CD4-positive, CD25-positive, alpha-beta regulatory T cell (primary cell): ENCODE data around the gene RAP2B. TPM values are rescaled to one million over a fixed set of nuclear protein-coding genes. Genes with fewer than 3 reads are reported as not detected.
A peak's percentile ranks its signal among the peaks of the same experiment; 100 is the strongest.

Experiments
- ATAC-seq, 2 donors: fragments of 150-1000 bp; cut with Tn5 transposase; one replicate each; pipeline ENCODE4 v1.10.0; 2021; ENCODE audit warnings: low read depth in 2 of 2, moderate number of reproducible peaks in 2 of 2, moderate library complexity in 1 of 2
- DNase-seq, 3 donors: peaks; one replicate each; pipeline versions ENCODE4 v3.0.0 to v3.0.0-alpha.2; 2012 to 2022; ENCODE audit warnings: mixed read lengths in 1 of 3
- H3K27ac ChIP-seq: one replicate; pipeline ENCODE4 v1.7.0; 2013; ENCODE audit warnings: mild to moderate bottlenecking, low read length; ENCODE audit not compliant: insufficient read depth, poor library complexity, severe bottlenecking
- H3K27me3 ChIP-seq: one replicate; pipeline ENCODE4 v1.7.0; 2013; ENCODE audit warnings: low read length; ENCODE audit not compliant: control insufficient read depth, insufficient read depth
- H3K36me3 ChIP-seq: one replicate; pipeline ENCODE4 v1.7.0; 2013; ENCODE audit warnings: mild to moderate bottlenecking, low read length, moderate library complexity; ENCODE audit not compliant: control insufficient read depth, insufficient read depth
- H3K4me1 ChIP-seq: 2 replicates; pipeline ENCODE4 v1.7.0; 2013; ENCODE audit warnings: mild to moderate bottlenecking, low read length; ENCODE audit not compliant: insufficient read depth, control insufficient read depth, poor library complexity, severe bottlenecking
- H3K4me3 ChIP-seq: one replicate; pipeline ENCODE4 v1.7.0; 2013; ENCODE audit warnings: low read depth, mild to moderate bottlenecking, low read length, moderate library complexity
- H3K9me3 ChIP-seq, 2 experiments: 1 replicate in 1 of 2; 2 replicates in 1 of 2; pipeline ENCODE4 v1.7.0; 2013; ENCODE audit warnings: low read length in 2 of 2, mild to moderate bottlenecking in 1 of 2, moderate library complexity in 1 of 2; ENCODE audit not compliant: control insufficient read depth in 2 of 2
- H3K27ac Mint-ChIP-seq, 3 donors: one replicate each; pipeline ENCODE4 v1.8.0; 2020 to 2022; ENCODE audit warnings: mild to moderate bottlenecking in 3 of 3, mixed read lengths in 3 of 3, moderate library complexity in 2 of 3
- H3K27me3 Mint-ChIP-seq: one replicate; pipeline ENCODE4 v1.8.0; 2022; ENCODE audit warnings: mild to moderate bottlenecking, mixed read lengths
- H3K36me3 Mint-ChIP-seq: one replicate; pipeline ENCODE4 v1.8.0; 2020; ENCODE audit warnings: mixed read lengths
- H3K4me1 Mint-ChIP-seq, 4 donors: one replicate each; pipeline ENCODE4 v1.8.0; 2020 to 2022; ENCODE audit warnings: mixed read lengths in 4 of 4, mild to moderate bottlenecking in 1 of 4
- H3K4me3 Mint-ChIP-seq, 4 donors: one replicate each; pipeline ENCODE4 v1.8.0; 2020 to 2022; ENCODE audit warnings: mild to moderate bottlenecking in 4 of 4, mixed read lengths in 4 of 4, moderate library complexity in 3 of 4
- H3K9me3 Mint-ChIP-seq, 7 donors: one replicate each; pipeline ENCODE4 v1.8.0; 2020 to 2022; ENCODE audit warnings: mixed read lengths in 7 of 7, mild to moderate bottlenecking in 3 of 7, moderate library complexity in 2 of 7
- polyA plus RNA-seq, 4 donors: library from polyadenylated mRNA; unstranded; fragments of 300-500 nt; fragmentation: Illumina TruSeq; gene quantifications; one replicate each; pipeline ENCODE4 v1.2.3, GENCODE V29; 2021
- total RNA-seq: library from RNA; stranded (reverse); gene quantifications from one replicate; pipeline ENCODE4 v1.2.3, GENCODE V29; 2022

Gene RAP2B
- total and polyA plus RNA-seq, 5 donors from 2014 or later, result 17.3 to 19.9 (median 18.8) TPM

DNA sequence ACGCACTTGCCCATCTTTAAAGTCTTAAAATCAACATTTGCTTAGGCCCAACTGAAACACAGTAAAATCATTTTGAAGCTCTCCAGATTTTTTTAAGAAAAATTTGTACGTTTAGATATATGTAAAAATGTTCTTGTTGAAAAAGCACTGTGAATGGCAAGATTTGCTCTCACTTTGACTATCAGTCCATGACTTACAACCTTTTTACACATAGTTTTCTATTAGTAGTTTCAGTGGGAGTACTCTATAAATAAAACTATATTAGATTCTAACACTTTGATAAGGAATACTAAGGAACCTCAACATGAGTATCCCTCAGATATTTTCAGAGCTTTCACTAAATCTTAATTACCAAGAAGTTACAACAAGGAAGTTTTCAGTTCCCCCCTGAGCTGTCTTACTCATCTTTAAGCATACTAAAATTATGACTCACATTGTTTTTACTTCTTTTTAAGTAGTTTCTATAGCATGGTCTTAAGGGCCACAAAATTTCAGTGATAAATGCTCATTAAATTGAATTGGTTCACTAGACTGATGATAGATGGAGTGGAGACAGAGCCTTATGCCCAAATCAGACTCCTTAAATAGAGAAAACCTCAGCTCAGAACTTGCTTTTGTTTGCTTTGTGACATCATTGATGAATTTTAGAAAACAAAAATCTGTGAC lies 31.6 kb upstream of the RAP2B start:
- peaks cover 0 to 7% (median 0%) of the 10 kb centered on the region in 4 donors for H3K4me1 Mint-ChIP-seq
- Histone ChIP-seq H3K27ac (no peak overlapping the region), H3K9me3 (no peaks in the 10 kb centered on the region), H3K27me3 (no peaks in the 10 kb centered on the region), H3K4me3 (no peak overlapping the region), H3K36me3 (no peaks in the 10 kb centered on the region), H3K4me1 (no peaks in the 10 kb centered on the region)
- DNase-seq (no peak), ATAC-seq (no peak)
- no peak overlapping the region for H3K27ac Mint-ChIP-seq
- peaks cover 0 to 3% (median 0%) of the 10 kb centered on the region in 7 donors for H3K9me3 Mint-ChIP-seq
- H3K4me3 Mint-ChIP-seq, result no peak overlapping the region
- H3K36me3 Mint-ChIP-seq, result no peaks in the 10 kb centered on the region
- H3K27me3 Mint-ChIP-seq, result peaks cover 18% of the 10 kb centered on the region

DNA sequence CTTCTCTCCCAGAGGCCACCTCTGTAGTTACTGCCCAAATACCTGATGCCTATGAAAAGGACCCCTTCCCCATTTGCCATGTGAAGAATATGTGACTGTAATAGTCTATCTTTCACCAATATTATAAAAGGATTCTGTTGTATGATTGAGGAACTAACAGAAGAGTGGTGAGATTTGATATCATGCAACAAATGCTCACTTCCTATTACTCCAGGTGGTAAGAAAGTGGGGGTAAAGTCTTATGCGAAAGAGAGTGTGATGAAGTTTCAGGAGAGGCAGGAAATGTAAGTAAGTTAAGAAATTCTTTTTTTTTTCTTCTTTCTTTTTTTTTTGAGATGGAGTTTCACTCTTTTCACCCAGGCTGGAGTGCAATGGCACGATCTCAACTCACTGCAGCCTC lies 24.4 kb upstream of the RAP2B start:
- H3K36me3 Mint-ChIP-seq, result no peaks in the 10 kb centered on the region
- no peaks in the 10 kb centered on the region for H3K27me3 ChIP-seq
- H3K36me3 ChIP-seq, result no peaks in the 10 kb centered on the region
- no peaks in the 10 kb centered on the region for H3K27me3 Mint-ChIP-seq
- H3K4me3 ChIP-seq, result no peak overlapping the region
- DNase-seq, result no peak
- no peak overlapping the region for H3K27ac Mint-ChIP-seq
- no peak for ATAC-seq
- H3K4me1 ChIP-seq, result peaks cover 5% of the 10 kb centered on the region
- peaks cover 2 to 18% (median 8%) of the 10 kb centered on the region in 4 donors for H3K4me1 Mint-ChIP-seq
- no peaks in the 10 kb centered on the region for H3K9me3 ChIP-seq
- H3K9me3 Mint-ChIP-seq, result no peaks in the 10 kb centered on the region
- no peak overlapping the region for H3K27ac ChIP-seq
- H3K4me3 Mint-ChIP-seq, result no peak overlapping the region

DNA sequence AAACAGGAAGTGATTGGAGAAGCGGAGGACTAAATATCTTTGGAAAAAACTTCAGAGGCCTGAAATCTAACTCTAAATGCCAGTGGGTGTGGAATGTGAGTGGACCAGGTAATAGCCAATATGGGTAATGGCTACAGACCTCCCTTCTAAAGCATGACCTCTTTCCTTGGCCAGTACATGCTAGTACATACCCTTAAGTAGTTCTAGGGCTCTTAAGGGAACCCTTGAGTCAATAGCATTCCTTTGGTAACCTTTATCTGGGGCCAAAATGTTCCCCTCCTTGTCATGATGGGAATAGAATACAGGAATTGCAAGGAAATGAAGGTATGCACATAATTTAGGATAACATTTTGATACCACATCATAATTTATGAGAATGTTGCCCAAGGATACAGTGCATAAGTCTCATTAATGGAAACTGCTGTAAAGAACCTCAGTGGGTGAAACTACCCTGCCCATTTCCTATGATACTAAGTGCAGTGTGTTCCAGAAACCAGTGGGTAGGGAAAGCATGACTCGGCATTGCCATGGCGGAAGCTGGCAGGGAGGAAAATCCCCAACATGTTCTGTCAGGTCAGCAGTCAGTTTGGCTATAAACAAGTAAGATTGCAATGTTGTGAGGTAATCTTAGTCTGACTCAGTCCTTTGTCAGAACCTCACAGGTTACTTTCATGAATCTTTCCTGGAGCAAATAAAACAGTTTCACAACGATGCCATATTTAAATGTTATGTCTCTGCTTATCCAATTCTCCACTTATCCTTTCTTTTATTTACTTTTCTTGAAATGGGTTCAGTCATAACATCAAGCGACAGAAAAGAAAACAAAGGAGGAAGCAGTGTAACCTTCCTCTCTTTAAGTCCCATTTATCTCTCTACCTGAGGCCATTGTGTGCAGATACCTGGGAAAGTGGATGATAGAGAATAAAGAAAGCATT lies 23.5 kb upstream of the RAP2B start:
- Histone ChIP-seq H3K4me3 (no peak overlapping the region), H3K9me3 (no peaks in the 10 kb centered on the region), H3K27me3 (no peaks in the 10 kb centered on the region), H3K36me3 (no peaks in the 10 kb centered on the region), H3K27ac (no peak overlapping the region), H3K4me1 (peaks cover 5% of the 10 kb centered on the region)
- H3K27ac Mint-ChIP-seq, result no peak overlapping the region
- H3K4me3 Mint-ChIP-seq, result no peak overlapping the region
- H3K36me3 Mint-ChIP-seq, result no peaks in the 10 kb centered on the region
- DNase-seq (peak in 1 of 3 donors; percentile 43), ATAC-seq (no peak)
- H3K9me3 Mint-ChIP-seq, result no peaks in the 10 kb centered on the region
- no peaks in the 10 kb centered on the region for H3K27me3 Mint-ChIP-seq
- peaks cover 2 to 18% (median 8%) of the 10 kb centered on the region in 4 donors for H3K4me1 Mint-ChIP-seq

DNA sequence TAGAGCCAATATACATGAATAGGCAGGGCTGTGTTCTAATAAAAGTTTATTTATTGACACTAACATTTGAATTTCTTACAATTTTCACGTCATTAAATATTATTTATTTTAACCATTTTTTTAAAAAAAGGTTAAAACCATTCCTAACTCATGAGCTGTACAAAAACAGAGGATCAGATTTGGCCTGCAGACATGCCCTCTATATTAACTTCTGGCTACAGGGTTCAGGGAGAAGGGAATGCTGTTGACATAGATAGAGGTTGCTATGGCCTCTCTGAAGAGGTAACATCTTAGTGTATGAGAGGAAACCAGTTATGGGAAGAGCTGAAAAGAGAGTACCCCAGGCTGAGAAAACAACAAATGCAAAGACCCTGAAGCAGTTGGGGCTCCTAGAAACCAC lies 19.1 kb upstream of the RAP2B start:
- H3K9me3 Mint-ChIP-seq, result peaks cover 0 to 2% (median 0%) of the 10 kb centered on the region in 7 donors
- Histone ChIP-seq H3K4me3 (no peak overlapping the region), H3K36me3 (no peaks in the 10 kb centered on the region), H3K4me1 (peaks cover 5% of the 10 kb centered on the region), H3K27ac (no peak overlapping the region), H3K9me3 (no peaks in the 10 kb centered on the region), H3K27me3 (no peaks in the 10 kb centered on the region)
- ATAC-seq (no peak), DNase-seq (no peak)
- H3K4me3 Mint-ChIP-seq, result no peak overlapping the region
- no peaks in the 10 kb centered on the region for H3K36me3 Mint-ChIP-seq
- peaks cover 3 to 28% (median 12%) of the 10 kb centered on the region in 4 donors for H3K4me1 Mint-ChIP-seq
- H3K27me3 Mint-ChIP-seq, result no peaks in the 10 kb centered on the region
- no peak overlapping the region for H3K27ac Mint-ChIP-seq

DNA sequence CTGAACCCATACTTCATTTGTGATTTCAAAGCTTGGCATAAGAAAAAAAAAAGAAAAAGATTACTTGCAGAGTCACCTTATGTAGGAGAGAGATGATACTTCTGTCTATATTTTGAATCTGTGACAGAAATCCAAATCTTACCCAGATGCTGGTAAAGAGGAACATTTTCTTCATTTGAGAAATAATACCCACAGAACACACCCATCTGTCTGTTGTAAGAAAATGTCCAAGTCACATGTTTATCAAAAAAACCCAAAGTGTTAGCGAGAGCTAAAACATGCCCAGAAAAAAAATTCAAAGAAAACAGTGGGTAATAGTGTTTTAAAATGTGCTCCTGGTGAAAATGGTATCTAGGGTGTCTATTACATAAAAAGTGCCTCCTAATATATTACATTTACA lies 18.0 kb upstream of the RAP2B start:
- Histone ChIP-seq H3K27ac (no peak overlapping the region), H3K27me3 (no peaks in the 10 kb centered on the region), H3K36me3 (no peaks in the 10 kb centered on the region), H3K4me3 (no peak overlapping the region), H3K4me1 (peaks cover 5% of the 10 kb centered on the region), H3K9me3 (no peaks in the 10 kb centered on the region)
- Mint-ChIP-seq H3K27ac (no peak overlapping the region), H3K4me1 (peaks cover 3 to 21% (median 10%) of the 10 kb centered on the region in 4 donors), H3K27me3 (no peaks in the 10 kb centered on the region), H3K36me3 (no peaks in the 10 kb centered on the region), H3K4me3 (no peak overlapping the region), H3K9me3 (peaks cover 0 to 2% (median 0%) of the 10 kb centered on the region in 7 donors)
- no peak for ATAC-seq
- DNase-seq, result no peak

DNA sequence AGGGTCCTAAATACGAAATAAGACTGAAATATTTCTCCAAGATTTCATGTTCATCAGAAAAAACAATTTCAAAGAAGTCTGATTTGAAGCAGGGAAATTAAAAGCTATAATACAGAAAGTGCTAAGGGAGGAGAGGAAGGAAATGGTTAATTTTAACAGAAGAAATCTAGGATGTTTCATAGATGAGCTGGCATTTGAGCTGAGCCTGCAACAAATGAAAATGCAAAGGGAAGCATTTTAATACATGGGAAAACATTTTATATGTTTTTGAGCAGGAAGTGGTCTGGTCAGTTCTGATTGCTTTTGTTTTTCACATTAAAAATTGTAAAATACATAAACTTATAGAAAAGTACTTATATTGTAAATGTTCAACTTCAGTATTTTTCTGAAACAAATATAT lies 17.2 kb upstream of the RAP2B start:
- no peak overlapping the region for H3K4me3 Mint-ChIP-seq
- no peak for DNase-seq
- no peak for ATAC-seq
- H3K36me3 Mint-ChIP-seq, result no peaks in the 10 kb centered on the region
- H3K4me1 ChIP-seq, result peaks cover 5% of the 10 kb centered on the region
- no peak overlapping the region for H3K27ac ChIP-seq
- no peaks in the 10 kb centered on the region for H3K9me3 ChIP-seq
- H3K4me3 ChIP-seq, result no peak overlapping the region
- no peaks in the 10 kb centered on the region for H3K27me3 Mint-ChIP-seq
- no peak overlapping the region for H3K27ac Mint-ChIP-seq
- peaks cover 0 to 2% (median 0%) of the 10 kb centered on the region in 7 donors for H3K9me3 Mint-ChIP-seq
- no peaks in the 10 kb centered on the region for H3K36me3 ChIP-seq
- H3K27me3 ChIP-seq, result no peaks in the 10 kb centered on the region
- H3K4me1 Mint-ChIP-seq, result peaks cover 3 to 21% (median 10%) of the 10 kb centered on the region in 4 donors

DNA sequence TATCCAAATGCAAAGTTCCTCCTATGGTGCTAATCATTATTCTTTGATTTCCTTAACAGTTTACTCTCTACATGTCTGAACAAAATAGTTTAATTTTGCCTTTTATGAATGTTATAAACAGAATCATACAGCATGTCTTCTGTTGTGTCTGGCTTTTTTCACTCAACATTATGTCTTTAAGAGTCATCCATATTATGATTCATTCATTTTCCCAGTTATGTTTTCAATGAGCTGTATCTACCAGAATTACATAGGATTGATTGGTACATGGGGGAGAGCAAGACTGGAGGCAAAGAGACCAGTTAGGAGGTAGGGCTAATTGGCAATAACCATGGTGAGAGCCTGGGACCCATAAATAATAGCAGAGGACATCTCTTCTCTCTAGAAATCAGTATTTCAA lies 16.6 kb upstream of the RAP2B start:
- Mint-ChIP-seq H3K9me3 (peaks cover 0 to 2% (median 0%) of the 10 kb centered on the region in 7 donors), H3K4me1 (peaks cover 3 to 17% (median 7%) of the 10 kb centered on the region in 4 donors), H3K27me3 (no peaks in the 10 kb centered on the region), H3K36me3 (no peaks in the 10 kb centered on the region), H3K27ac (no peak overlapping the region), H3K4me3 (no peak overlapping the region)
- no peaks in the 10 kb centered on the region for H3K27me3 ChIP-seq
- H3K36me3 ChIP-seq, result no peaks in the 10 kb centered on the region
- no peak overlapping the region for H3K27ac ChIP-seq
- no peak for ATAC-seq
- H3K9me3 ChIP-seq, result no peaks in the 10 kb centered on the region
- DNase-seq, result no peak
- peaks cover 5% of the 10 kb centered on the region for H3K4me1 ChIP-seq
- H3K4me3 ChIP-seq, result no peak overlapping the region
